ENCODE data around the gene CORO2A.

GRCh38 chr9:98199388-98200033 is 7.1 kb upstream of the CORO2A start:
- TF ChIP-seq POLR2AphosphoS5 (IDR thresholded peaks at IDR 0.05; ENCODE audit: borderline replicate concordance, low read depth, low read length) (no peak), EZH2 (IDR thresholded peaks at IDR 0.05) (no peak), FOXP2 (optimal IDR thresholded peaks at IDR 0.05; ENCODE audit: control extremely low read depth, extremely low read length, insufficient read depth) (no peak)

Data from SK-N-MC (cell line).